ENCODE data around the gene LYPD6B.

DNA sequence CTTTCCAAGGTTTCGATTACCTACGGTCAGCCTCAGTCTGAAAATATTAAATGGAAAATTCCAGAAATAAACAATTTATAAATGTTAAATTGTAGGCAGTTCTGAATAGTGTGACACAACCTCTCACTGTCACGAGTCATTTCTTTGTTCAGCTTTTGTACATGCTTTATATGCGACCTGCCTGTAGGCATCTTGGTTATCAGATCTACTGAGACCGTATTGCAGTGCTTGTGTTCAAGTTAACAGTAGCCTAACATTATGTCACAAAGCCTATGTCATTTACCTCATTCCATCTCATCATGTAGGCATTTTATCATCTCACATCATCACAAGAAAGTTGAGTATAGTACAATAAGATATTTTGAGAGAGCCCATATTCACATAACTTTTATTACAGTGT, 77.3 kb downstream of the LYPD6B start:
- TF ChIP-seq, protein P1, sequence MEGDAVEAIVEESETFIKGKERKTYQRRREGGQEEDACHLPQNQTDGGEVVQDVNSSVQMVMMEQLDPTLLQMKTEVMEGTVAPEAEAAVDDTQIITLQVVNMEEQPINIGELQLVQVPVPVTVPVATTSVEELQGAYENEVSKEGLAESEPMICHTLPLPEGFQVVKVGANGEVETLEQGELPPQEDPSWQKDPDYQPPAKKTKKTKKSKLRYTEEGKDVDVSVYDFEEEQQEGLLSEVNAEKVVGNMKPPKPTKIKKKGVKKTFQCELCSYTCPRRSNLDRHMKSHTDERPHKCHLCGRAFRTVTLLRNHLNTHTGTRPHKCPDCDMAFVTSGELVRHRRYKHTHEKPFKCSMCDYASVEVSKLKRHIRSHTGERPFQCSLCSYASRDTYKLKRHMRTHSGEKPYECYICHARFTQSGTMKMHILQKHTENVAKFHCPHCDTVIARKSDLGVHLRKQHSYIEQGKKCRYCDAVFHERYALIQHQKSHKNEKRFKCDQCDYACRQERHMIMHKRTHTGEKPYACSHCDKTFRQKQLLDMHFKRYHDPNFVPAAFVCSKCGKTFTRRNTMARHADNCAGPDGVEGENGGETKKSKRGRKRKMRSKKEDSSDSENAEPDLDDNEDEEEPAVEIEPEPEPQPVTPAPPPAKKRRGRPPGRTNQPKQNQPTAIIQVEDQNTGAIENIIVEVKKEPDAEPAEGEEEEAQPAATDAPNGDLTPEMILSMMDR (conservative IDR thresholded peaks at IDR 0.05; ENCODE audit: low read length), result no peak
- no peak for TF ChIP-seq EZH2phosphoT487 (IDR thresholded peaks at IDR 0.05; ENCODE audit: borderline replicate concordance, low read depth, low read length)
